ENCODE data around the gene MRGPRX4.

Gene MRGPRX4

DNA sequence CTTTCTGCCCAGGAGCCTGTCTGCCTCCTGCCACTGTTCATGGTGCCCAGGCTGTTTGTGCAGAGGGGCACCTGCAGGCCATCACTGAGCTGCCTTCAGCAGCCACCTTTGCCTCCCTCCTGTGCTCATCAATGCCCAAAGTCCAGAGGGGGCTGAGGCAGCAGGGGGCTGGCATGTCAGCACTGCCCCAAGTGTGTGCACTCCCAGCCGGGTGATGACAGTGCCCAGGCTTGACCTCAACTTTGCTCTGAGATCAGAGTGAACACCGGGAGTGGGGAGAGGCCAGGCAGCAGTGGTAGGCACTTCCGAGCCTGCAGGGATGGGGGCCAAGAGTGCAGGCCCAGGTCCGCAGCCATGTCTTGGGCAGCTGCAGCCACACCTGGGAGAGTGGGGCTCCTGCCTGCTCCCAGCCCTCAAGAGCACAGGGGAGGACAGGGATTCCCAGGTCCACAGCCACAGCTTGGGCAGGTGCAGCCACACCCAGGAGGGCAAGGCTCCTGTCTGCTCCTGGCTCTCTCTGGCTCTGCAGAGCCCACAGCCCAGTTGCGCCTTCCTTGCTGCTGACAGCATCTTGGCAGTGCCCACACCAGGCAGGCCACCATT lies 48.7 kb downstream of the MRGPRX4 start:
- DNase-seq (ENCODE audit: low read depth) = no peak

DNA sequence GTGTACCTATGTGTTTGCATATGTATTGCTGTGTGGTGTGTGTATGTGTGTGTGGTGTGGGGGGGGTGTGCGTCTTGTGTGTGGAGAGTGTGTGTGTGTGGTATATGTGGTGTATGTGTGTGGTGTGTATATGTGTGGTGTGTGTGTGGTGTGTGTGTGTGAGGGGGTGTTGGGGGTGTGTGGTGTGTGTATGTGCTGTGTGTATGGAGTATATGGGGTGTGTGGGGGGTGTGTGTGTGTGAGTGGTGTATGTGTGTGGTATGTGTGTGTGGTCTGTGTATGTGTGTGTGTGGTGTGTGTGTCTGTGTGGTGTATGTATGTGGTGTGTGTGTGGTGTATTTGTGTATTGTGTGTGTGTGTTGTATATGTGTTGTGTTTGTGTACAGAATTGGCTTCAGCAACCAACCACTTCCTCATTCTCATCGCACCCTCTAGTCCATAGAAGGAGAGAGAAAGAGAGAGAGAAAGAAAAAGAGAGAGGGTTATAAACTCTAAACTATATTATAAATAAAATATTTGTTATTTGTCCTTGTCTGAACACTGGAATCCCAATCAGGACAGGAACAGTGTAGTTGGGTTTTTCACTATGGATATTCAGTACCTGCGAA lies 50.3 kb downstream of the MRGPRX4 start:
- no peak for DNase-seq (ENCODE audit: low read depth)

All from fibroblast of gingiva (primary cell).